Heart right ventricle (tissue), 16 donors: ENCODE measurements around the gene HPD. TPM values are rescaled to one million over a fixed set of nuclear protein-coding genes. Genes with fewer than 3 reads are reported as not detected.
A peak's percentile ranks its signal among the peaks of the same experiment; 100 is the strongest.
"Not testable (repeated sequence)": the region's sequence is repeated elsewhere in the genome, so short reads cannot be mapped to it uniquely, and the experiment has no call there.

Experiments used
- ATAC-seq, 8 donors: fragments of 200-7000 bp; cut with Tn5 transposase; one replicate each; pipeline ENCODE4 v1.9.1; 2020; ENCODE audit warnings: mild to moderate bottlenecking in 8 of 8, moderate library complexity in 8 of 8, moderate number of reproducible peaks in 1 of 8
- DNase-seq, 2 donors: peaks; one replicate each; pipeline ENCODE4 v3.0.0-alpha.2; 2020
- H3K27ac ChIP-seq, 10 donors: fragments of 200-600 bp; sonication (generic) in 2 of 10; one replicate each; pipeline versions ENCODE4 v1.5.0 to v1.8.0; 2020 to 2022; ENCODE audit warnings: mild to moderate bottlenecking in 3 of 10
- H3K27me3 ChIP-seq, 7 donors: fragments of 200-600 bp; one replicate each; pipeline ENCODE4 v1.8.0; 2021 to 2022; ENCODE audit warnings: mild to moderate bottlenecking in 2 of 7
- H3K36me3 ChIP-seq, 9 donors: fragments of 200-600 bp; sonication (generic) in 1 of 9; one replicate each; pipeline versions ENCODE4 v1.5.0 to v1.8.0; 2020 to 2022; ENCODE audit warnings: mild to moderate bottlenecking in 2 of 9
- H3K4me1 ChIP-seq, 9 donors: fragments of 200-600 bp; sonication (generic) in 1 of 9; one replicate each; pipeline versions ENCODE4 v1.5.0 to v1.8.0; 2020 to 2022; ENCODE audit warnings: mild to moderate bottlenecking in 4 of 9
- H3K4me3 ChIP-seq, 10 donors: fragments of 200-600 bp; sonication (generic) in 2 of 10; one replicate each; pipeline versions ENCODE4 v1.5.0 to v1.8.0; 2020 to 2022; ENCODE audit warnings: mild to moderate bottlenecking in 7 of 10, moderate library complexity in 2 of 10
- H3K9me3 ChIP-seq, 11 donors: fragments of 200-600 bp in 10 of 11; sonication (generic) in 2 of 11; one replicate each; pipeline versions ENCODE4 v1.5.0 to v1.8.0; 2013 to 2022; ENCODE audit warnings: mild to moderate bottlenecking in 2 of 11, control low read depth in 1 of 11, moderate library complexity in 1 of 11
- CTCF ChIP-seq, 9 donors: fragments of 200-600 bp; sonication (generic) in 2 of 9; IDR thresholded peaks; one replicate each; pipeline versions ENCODE4 v1.5.0 to v1.8.0; 2021 to 2022; ENCODE audit warnings: antibody characterized with exemption in 9 of 9, mild to moderate bottlenecking in 5 of 9, moderate library complexity in 1 of 9
- WGBS, 2 donors: extraction: QIAGEN DNeasy Blood & Tissue Kit; methylation state at CpG; one replicate each; pipeline ENCODE4 v1.1.7; 2013; ENCODE audit warnings: inconsistent platforms in 1 of 2; 5-methylcytosine and 5-hydroxymethylcytosine counted together
- intact Hi-C, 10 donors: fragments of 100-400 bp; cut with DNase I; formaldehyde crosslinking; loops; one replicate each; pipeline versions ENCODE4 v1.11.1 to v1.14.2; 2022
- polyA plus RNA-seq, 2 donors: library from polyadenylated mRNA; stranded (reverse); fragments of 200-250 nt; gene quantifications; one replicate each; pipeline ENCODE4 v1.2.3, GENCODE V29; 2013
- total RNA-seq, 10 donors: library from RNA; stranded (reverse); fragmentation: NEBNext Ultra II Directional in 3 of 10; extraction: Animal tissue kit (Norgen Biotek cat#: 25700) in 3 of 10; gene quantifications; one replicate each; pipeline versions ENCODE4 v1.2.1 to v1.2.4, GENCODE V29; 2021 to 2023
- donor health status: Arrhythmogenic right ventricular cardiomyopathy.
- donor health status: ischemic (EF 13 %, LVEDD 7.1; RV severe dilation, severe dysfunction).
- donor health status: healthy with polysubstance abuse.
- donor health status: DM: no; HTN: yes; CAD: no.
- donor health status: DM: no; HTN: no; CAD: no.
- donor health status: ischemic (EF 25% LVEDD 6.9; RV normal size, moderate dysfunction).
- donor health status: ischemic (EF 25% LVEDD 5.7; RV mildly dilated, moderate dysfunction).
- donor health status: healthy.
- donor health status: DM: yes; HTN: yes; CAD: no.
- donor health status: Ischemic cardiomyopathy.
- donor health status: ischemic (EF 35%, LVEDD 5.7; RV mildly dilated, moderate dysfunction).
- donor health status: nonischemic (EF 11% LVEDD 7.7; RV severe dilation, severe dysfunction).
- donor health status: DM: yes; HTN: yes; CAD: no.
- donor health status: PGD.
- donor health status: ischemic (EF 29% LVEDD 5.4; RV normal size, mild dysfunction).
- donor health status: nonischemic (EF 23%, LVEDD 6.1; RV moderate dilation, normal function).

HPD gene
- total and polyA plus RNA-seq, 12 donors: 0.24 to 3.4 (median 1.2) TPM

- intact Hi-C loops: loop anchor here in 3 of 10 donors (10.0 kb wide), 2 partner anchors 83 to 203 kb away; no protein-coding TSS in a partner anchor
- TF ChIP-seq CTCF (IDR thresholded peaks at IDR 0.05): no peak
- Histone ChIP-seq H3K4me1 (peaks cover 0 to 11% (median under 1%) of the 10 kb centered on the region in 9 donors), H3K36me3 (peaks cover 0 to 96% (median 69%) of the 10 kb centered on the region in 9 donors), H3K27me3 (no peaks in the 10 kb centered on the region), H3K27ac (no peak overlapping the region), H3K4me3 (no peak overlapping the region), H3K9me3 (no peaks in the 10 kb centered on the region)
- DNase-seq (no peak), ATAC-seq (no peak)
- WGBS, 2 donors: 89 to 94% methylated on average over 5 of the region's 5 CpGs
These were observed 39.6 kb upstream of the HPD start for GRCh38 chr12:121898287-121898686.

GRCh38 chr12:121894633-121895032 lies 36.0 kb upstream of the HPD start:
- H3K4me1 ChIP-seq: peaks cover 6 to 23% (median 19%) of the 10 kb centered on the region in 9 donors
- TF ChIP-seq CTCF (IDR thresholded peaks at IDR 0.05): peak in 2 of 9 donors; percentile 8 to 25
- H3K4me3 ChIP-seq: no peak overlapping the region
- no peak overlapping the region for H3K27ac ChIP-seq
- H3K36me3 ChIP-seq: peaks cover 0 to 83% (median 35%) of the 10 kb centered on the region in 9 donors
- WGBS, 2 donors: 57 to 67% methylated on average over 7 of the region's 7 CpGs
- no peaks in the 10 kb centered on the region for H3K27me3 ChIP-seq
- DNase-seq: no peak
- ATAC-seq: peak in 1 of 8 donors; percentile 37
- no peaks in the 10 kb centered on the region for H3K9me3 ChIP-seq
- intact Hi-C loops: loop anchor here in 3 of 10 donors (10.0 kb wide), 2 partner anchors 80 to 200 kb away; no protein-coding TSS in a partner anchor

- no peaks in the 10 kb centered on the region for H3K9me3 ChIP-seq
- ATAC-seq: no peak
- no peak overlapping the region for H3K27ac ChIP-seq
- 39 to 55% methylated on average over 1 of the region's 1 CpG for WGBS, 2 donors
- no peak for DNase-seq
- H3K4me1 ChIP-seq: peaks cover 8 to 29% (median 25%) of the 10 kb centered on the region in 9 donors
- peaks cover 0 to 77% (median 30%) of the 10 kb centered on the region in 9 donors for H3K36me3 ChIP-seq
- no peaks in the 10 kb centered on the region for H3K27me3 ChIP-seq
- TF ChIP-seq CTCF (IDR thresholded peaks at IDR 0.05): no peak
- H3K4me3 ChIP-seq: no peak overlapping the region
- intact Hi-C loops: loop anchor here in 3 of 10 donors (10.0 kb wide), 2 partner anchors 79 to 199 kb away; no protein-coding TSS in a partner anchor
These were observed 35.4 kb upstream of the HPD start for GRCh38 chr12:121893961-121894460.

- WGBS, 2 donors: 88 to 89% methylated on average over 13 of the region's 13 CpGs
- no peaks in the 10 kb centered on the region for H3K9me3 ChIP-seq
- no peak overlapping the region for H3K4me3 ChIP-seq
- DNase-seq (no peak), ATAC-seq (no peak)
- H3K27me3 ChIP-seq: no peaks in the 10 kb centered on the region
- intact Hi-C loops: loop anchor here in 3 of 10 donors (10.0 kb wide), 2 partner anchors 78 to 198 kb away; no protein-coding TSS in a partner anchor
- H3K36me3 ChIP-seq: peaks cover 0 to 66% (median 25%) of the 10 kb centered on the region in 9 donors
- TF ChIP-seq CTCF (IDR thresholded peaks at IDR 0.05): no peak
- no peak overlapping the region for H3K27ac ChIP-seq
- peaks cover 8 to 33% (median 28%) of the 10 kb centered on the region in 9 donors for H3K4me1 ChIP-seq
These were observed 34.3 kb upstream of the HPD start for GRCh38 chr12:121892673-121893561.

GRCh38 chr12:121889661-121890060 lies 31.0 kb upstream of the HPD start:
- intact Hi-C loops: loop anchor here in 8 of 10 donors (2.0 to 10.0 kb wide), 11 partner anchors 51 to 195 kb away; partner anchors contain the start of gene TMEM120B (in 1 of the 8)
- peaks cover 0 to 34% (median 2%) of the 10 kb centered on the region in 9 donors for H3K36me3 ChIP-seq
- H3K27ac ChIP-seq: peak overlapping the region in 3 of 10 donors; percentile 85 to 98 (median 93)
- DNase-seq, H3K9me3 ChIP-seq, H3K27me3 ChIP-seq, ATAC-seq: not testable (repeated sequence)
- peak overlapping the region; percentile 62 to 99 (median 92) for H3K4me3 ChIP-seq
- H3K4me1 ChIP-seq: peaks cover 8 to 33% (median 30%) of the 10 kb centered on the region in 9 donors
- WGBS, 2 donors: 51 to 53% methylated on average over 6 of the region's 6 CpGs
